GM23248 (cell line): Measurements from ENCODE around the gene PRR3.

Experiments used
- EZH2 ChIP-seq: fragments of 200-600 bp; sonication (generic); IDR thresholded peaks from 2 replicates; pipeline ENCODE4 v1.6.1; 2018; ENCODE audit warnings: antibody characterized with exemption, mild to moderate bottlenecking; ENCODE audit not compliant: insufficient read depth, poor library complexity, severe bottlenecking
- EZH2phosphoT487 ChIP-seq: fragments of 200-600 bp; sonication (generic); IDR thresholded peaks from 2 replicates; pipeline ENCODE4 v1.6.1; 2018; ENCODE audit warnings: antibody characterized with exemption, moderate library complexity, mild to moderate bottlenecking, low read depth; ENCODE audit not compliant: insufficient read depth

DNA sequence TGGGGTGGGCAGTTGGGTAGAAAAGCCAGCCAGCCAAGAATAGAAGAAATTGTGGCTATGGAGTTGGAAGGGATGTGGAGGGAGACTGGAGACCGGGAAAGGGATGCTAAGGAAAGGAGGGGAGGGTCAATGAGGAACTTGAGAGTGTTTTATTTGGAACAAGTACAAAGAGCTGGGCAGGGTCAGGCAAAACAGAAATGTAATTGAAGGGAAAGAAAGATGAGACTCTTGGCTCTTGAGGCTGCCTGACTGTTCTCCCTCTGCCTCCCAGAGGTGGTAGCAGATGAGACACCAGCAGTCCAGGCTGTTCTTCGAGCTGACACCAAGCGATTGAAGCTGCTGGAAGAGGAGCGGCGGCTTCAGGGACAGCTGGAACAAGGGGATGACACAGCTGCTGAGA is 26.8 kb downstream of the PRR3 start:
- no peak for TF ChIP-seq EZH2
- no peak for TF ChIP-seq EZH2phosphoT487
